ENCODE measurements around the gene DDC.

DDC gene

DNA sequence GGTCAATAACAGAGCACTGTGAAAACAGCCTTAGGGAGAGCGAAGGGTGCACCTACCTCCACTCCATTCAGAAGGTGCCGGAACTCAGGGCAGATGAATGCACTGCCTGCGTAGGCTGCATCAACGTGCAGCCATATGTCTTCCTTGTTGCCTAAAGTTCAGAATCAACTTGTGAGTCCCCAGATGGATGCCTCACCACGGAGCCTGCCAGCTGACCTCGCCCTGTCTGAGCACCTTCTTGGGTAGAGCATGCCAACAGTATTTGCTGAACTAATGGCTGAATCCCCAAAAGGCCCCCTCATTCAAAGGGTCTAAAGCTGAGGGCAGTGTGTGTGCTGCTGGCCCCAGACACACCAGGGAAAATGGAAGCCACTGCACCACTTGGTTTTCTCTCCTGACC lies 66.1 kb downstream of the DDC start:
- no peak for ATAC-seq (replicated peaks; ENCODE audit: extremely low read depth, poor library complexity, severe bottlenecking)
- no peak overlapping the region for H3K27ac Mint-ChIP-seq (ENCODE audit: low read depth)

DNA sequence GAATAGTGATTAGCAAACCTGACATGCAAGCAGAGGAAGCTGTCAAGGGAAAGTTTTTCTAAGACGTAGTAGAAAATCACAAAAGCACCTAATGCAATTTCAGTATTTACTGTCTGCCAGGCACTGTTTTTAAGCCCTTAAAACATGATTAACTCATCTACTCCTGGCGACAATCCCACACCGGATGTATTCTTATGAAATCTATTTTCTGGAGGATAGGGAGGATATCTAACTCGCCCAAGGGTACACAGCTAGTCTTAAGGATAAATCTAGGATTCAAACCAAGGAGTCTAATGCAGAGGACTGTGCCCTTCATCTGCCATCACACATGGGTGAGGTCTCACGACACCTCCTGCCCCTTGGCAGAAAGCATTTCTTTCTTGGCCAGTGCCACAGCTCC lies 67.2 kb downstream of the DDC start:
- Mint-ChIP-seq H3K4me3 (no peak overlapping the region), H3K4me1 (no peaks in the 10 kb centered on the region), H3K36me3 (ENCODE audit: insufficient read depth) (no peaks in the 10 kb centered on the region), H3K27me3 (peaks cover 66% of the 10 kb centered on the region), H3K9me3 (no peaks in the 10 kb centered on the region), H3K27ac (ENCODE audit: low read depth) (no peak overlapping the region)
- no peak for DNase-seq (ENCODE audit: low spot score in 2 of 2)
- ATAC-seq (replicated peaks; ENCODE audit: extremely low read depth, poor library complexity, severe bottlenecking), result no peak

More for the DNA sequence above, 66.1 kb downstream of the DDC start:
- peaks cover 55% of the 10 kb centered on the region for H3K27me3 Mint-ChIP-seq
- H3K36me3 Mint-ChIP-seq (ENCODE audit: insufficient read depth), result no peaks in the 10 kb centered on the region
- H3K9me3 Mint-ChIP-seq, result no peaks in the 10 kb centered on the region
- no peaks in the 10 kb centered on the region for H3K4me1 Mint-ChIP-seq
- DNase-seq (ENCODE audit: low spot score in 2 of 2), result no peak
- no peak overlapping the region for H3K4me3 Mint-ChIP-seq

DNA sequence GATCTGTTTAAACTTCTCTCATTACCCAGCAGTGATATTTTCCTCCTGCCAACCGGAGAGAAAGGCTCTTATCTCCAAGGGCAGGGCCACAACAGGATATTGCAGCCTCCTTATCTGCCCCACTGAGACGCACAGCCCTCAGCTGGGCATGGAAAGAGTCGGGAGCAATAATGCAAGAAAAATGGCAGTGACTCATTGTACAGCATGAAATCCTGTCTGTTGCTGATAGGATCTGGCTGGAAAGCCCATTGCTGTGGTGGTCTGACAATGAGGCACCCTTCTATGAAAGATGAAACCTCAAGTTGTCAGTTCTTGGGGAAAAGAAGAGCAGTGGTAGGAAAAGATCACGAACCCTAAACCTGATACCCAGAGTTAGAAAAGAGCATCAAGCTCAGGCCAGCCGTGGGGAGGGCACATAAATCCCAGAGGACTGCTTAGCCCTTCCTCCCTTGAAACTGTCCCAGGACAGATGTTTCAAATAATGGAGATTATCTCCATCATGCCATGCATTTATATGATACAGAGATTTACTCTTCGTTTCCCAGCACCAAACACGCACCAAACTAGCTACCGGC lies 68.0 kb downstream of the DDC start:
- ATAC-seq (replicated peaks; ENCODE audit: extremely low read depth, poor library complexity, severe bottlenecking) (no peak), DNase-seq (ENCODE audit: low spot score in 2 of 2) (no peak)
- Mint-ChIP-seq H3K36me3 (ENCODE audit: insufficient read depth) (no peaks in the 10 kb centered on the region), H3K27me3 (peaks cover 75% of the 10 kb centered on the region), H3K4me1 (no peaks in the 10 kb centered on the region), H3K9me3 (no peaks in the 10 kb centered on the region), H3K4me3 (no peak overlapping the region), H3K27ac (ENCODE audit: low read depth) (no peak overlapping the region)

DNA sequence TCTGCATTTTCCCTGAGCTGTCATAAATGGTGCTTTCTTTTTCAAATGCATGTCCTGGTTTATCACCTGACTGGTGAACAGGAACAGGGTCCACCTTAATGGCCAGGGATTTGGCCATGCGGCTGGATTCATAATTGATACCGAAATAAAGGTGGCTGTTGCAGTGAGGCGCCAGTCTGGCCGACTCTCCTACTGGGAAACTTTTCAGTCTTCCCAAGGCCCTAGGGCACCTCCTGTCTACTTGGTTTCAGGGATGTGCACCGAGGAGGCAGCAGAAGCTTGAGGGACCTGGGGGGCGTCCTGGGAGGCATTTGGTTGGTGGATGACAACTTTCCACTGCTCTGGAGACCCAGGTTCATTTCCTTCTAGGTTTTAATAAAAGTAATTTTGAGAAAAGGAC lies 68.6 kb downstream of the DDC start:
- H3K9me3 Mint-ChIP-seq, result no peaks in the 10 kb centered on the region
- H3K36me3 Mint-ChIP-seq (ENCODE audit: insufficient read depth), result no peaks in the 10 kb centered on the region
- peaks cover 80% of the 10 kb centered on the region for H3K27me3 Mint-ChIP-seq

DNA sequence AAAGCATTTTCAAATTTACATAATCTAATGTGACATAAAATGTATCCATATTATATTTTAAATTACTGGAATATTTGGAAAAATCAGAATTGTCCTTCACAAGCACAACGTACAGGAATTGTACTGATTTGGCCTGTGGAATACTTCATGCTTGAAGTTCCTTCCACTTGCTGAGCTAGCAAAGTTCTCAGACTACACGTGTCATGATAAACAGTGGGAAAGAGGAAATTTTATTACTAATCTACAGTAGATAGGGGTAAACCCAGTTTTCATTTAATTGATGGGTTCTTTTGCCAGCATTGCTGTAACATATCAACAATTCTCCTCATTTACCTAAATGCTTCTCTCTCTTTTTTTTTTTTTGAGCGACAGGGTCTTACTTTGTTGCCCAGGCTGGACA lies 69.5 kb downstream of the DDC start:
- Mint-ChIP-seq H3K27ac (ENCODE audit: low read depth) (no peak overlapping the region), H3K4me1 (no peaks in the 10 kb centered on the region), H3K9me3 (no peaks in the 10 kb centered on the region), H3K36me3 (ENCODE audit: insufficient read depth) (no peaks in the 10 kb centered on the region), H3K4me3 (no peak overlapping the region), H3K27me3 (peaks cover 80% of the 10 kb centered on the region)
- ATAC-seq (replicated peaks; ENCODE audit: extremely low read depth, poor library complexity, severe bottlenecking) (no peak), DNase-seq (ENCODE audit: low spot score in 2 of 2) (no peak)

More for the DNA sequence above, 68.6 kb downstream of the DDC start:
- H3K4me3 Mint-ChIP-seq, result no peak overlapping the region
- H3K4me1 Mint-ChIP-seq, result no peaks in the 10 kb centered on the region
- ATAC-seq (replicated peaks; ENCODE audit: extremely low read depth, poor library complexity, severe bottlenecking), result no peak
- H3K27ac Mint-ChIP-seq (ENCODE audit: low read depth), result no peak overlapping the region
- DNase-seq (ENCODE audit: low spot score in 2 of 2), result no peak

DNA sequence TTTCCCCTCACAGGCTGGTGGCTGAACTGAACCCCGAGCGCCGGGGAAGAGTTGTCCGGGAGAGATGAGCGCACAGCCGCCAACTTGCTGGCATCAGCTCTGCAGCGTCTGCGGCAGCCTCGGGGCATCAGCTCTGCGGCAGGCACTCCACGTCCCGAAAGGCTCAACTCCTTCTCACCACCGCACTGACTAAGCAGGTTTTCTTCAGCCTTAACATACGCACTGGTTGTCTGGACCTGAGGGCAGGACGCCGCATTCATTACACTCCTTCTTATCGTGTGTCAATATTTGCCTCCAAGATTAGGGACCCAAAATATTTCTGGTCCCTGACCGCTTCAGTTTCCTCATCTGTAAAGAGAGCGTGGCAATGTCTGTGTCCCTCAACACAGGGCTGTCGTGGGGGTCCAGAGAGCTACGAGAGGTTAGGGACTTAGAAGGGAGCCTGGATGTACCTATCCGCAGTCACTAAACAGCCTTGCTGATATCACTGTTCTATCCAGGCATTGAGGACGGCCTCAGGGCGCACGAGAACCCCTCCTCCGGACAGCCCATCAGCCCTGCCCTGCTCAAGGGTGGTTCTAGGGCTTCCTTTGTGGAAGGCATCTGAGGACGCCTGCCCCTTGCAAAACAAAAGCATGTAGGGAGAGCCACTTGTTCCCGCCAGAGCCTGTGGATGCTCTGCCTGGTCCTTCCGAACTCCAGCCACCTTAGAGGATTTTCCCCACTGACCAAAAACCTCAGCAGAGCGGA lies 72.3 kb downstream of the DDC start:
- no peak overlapping the region for H3K4me3 Mint-ChIP-seq
- H3K36me3 Mint-ChIP-seq (ENCODE audit: insufficient read depth), result no peaks in the 10 kb centered on the region
- no peaks in the 10 kb centered on the region for H3K9me3 Mint-ChIP-seq
- no peak overlapping the region for H3K27ac Mint-ChIP-seq (ENCODE audit: low read depth)
- H3K4me1 Mint-ChIP-seq, result no peaks in the 10 kb centered on the region
- no peak for ATAC-seq (replicated peaks; ENCODE audit: extremely low read depth, poor library complexity, severe bottlenecking)
- peaks cover 52% of the 10 kb centered on the region for H3K27me3 Mint-ChIP-seq
- no peak for DNase-seq (ENCODE audit: low spot score in 2 of 2)

DNA sequence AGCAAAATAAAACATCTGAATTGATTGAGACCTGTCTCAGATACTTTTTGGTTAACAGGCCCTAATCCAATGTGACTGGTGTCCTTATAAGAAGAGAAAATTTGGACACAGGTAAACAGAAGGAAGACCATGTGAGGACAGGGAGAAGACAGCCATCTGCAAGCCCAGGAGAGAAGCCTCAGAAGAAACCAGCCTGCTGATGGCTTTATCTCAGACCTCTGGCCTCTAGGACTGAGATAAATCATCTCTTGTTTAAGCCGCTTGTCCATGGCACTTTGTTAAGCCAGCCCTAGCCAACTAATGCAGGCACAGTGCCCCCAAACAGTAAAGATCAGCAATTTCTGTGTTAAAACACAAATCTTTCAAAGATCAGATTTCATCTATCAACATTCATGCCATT lies 73.3 kb downstream of the DDC start:
- Mint-ChIP-seq H3K4me3 (no peak overlapping the region), H3K36me3 (ENCODE audit: insufficient read depth) (no peaks in the 10 kb centered on the region), H3K27me3 (peaks cover 42% of the 10 kb centered on the region), H3K27ac (ENCODE audit: low read depth) (no peak overlapping the region), H3K9me3 (no peaks in the 10 kb centered on the region), H3K4me1 (no peaks in the 10 kb centered on the region)
- DNase-seq (ENCODE audit: low spot score in 2 of 2) (no peak), ATAC-seq (replicated peaks; ENCODE audit: extremely low read depth, poor library complexity, severe bottlenecking) (no peak)

DNA sequence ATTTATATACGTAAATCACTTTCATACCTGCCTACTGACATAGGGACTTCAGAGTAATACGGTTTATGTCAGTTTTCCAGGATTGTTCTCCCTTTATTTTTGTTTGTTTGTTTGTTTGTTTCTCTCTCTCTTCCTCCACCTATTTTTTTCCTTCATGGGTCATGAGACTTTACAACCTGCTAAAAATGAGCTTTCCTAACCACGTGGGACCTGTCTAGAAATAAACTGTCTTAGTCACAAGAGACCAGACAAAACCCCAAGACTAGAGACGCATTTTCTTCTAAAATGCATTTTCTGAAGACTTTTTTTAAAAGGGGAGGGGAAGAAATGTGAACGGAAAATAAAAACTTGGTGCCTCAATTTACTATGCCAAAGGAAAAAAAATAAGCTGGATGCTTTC lies 74.0 kb downstream of the DDC start:
- Mint-ChIP-seq H3K9me3 (no peaks in the 10 kb centered on the region), H3K36me3 (ENCODE audit: insufficient read depth) (no peaks in the 10 kb centered on the region), H3K4me1 (no peaks in the 10 kb centered on the region), H3K4me3 (no peak overlapping the region), H3K27me3 (peaks cover 34% of the 10 kb centered on the region), H3K27ac (ENCODE audit: low read depth) (no peak overlapping the region)
- ATAC-seq (replicated peaks; ENCODE audit: extremely low read depth, poor library complexity, severe bottlenecking) (no peak), DNase-seq (ENCODE audit: low spot score in 2 of 2) (no peak)

DNA sequence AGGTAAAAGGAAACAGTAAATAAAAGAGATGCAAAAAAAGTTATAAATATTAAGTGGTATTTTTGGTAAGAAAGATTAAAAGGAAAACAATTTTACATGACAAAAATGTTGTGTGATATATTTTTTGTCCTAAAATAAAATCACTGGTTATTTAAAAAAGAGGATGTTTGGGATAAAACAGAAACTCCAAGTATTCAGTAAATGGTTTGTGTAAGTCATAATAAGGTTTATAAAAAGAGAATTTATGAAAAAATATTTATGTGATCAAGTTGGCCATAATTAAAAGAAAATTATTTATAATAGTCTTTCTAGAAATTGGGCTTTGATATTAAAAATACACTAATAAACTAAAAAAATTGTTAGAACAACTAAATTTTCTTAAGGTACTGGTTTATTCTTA lies 76.8 kb downstream of the DDC start:
- peaks cover 43% of the 10 kb centered on the region for H3K27me3 Mint-ChIP-seq
- H3K4me3 Mint-ChIP-seq, result no peak overlapping the region
- H3K4me1 Mint-ChIP-seq, result no peaks in the 10 kb centered on the region
- DNase-seq (ENCODE audit: low spot score in 2 of 2) (no peak), ATAC-seq (replicated peaks; ENCODE audit: extremely low read depth, poor library complexity, severe bottlenecking) (no peak)
- H3K27ac Mint-ChIP-seq (ENCODE audit: low read depth), result no peak overlapping the region
- H3K9me3 Mint-ChIP-seq, result no peaks in the 10 kb centered on the region
- no peaks in the 10 kb centered on the region for H3K36me3 Mint-ChIP-seq (ENCODE audit: insufficient read depth)

DNA sequence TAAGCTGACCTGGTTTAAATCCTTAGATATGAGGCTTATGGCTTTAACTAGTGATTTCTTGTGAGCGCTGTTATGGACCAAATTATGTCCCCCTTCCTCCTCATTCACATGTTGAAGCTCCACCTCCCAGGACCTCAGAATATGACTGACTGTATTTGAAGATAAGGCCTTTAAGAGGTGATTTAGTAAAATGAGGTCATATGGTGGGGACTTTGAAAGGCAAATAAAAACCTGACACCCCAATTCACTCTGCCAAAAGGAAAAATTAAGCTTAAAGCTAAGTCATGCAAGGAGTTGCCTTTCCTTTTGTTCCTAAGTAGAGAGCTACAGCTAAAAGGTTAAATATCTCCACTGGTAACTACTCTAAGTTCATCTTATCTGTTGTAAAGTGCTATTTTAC lies 78.7 kb downstream of the DDC start:
- no peak for ATAC-seq (replicated peaks; ENCODE audit: extremely low read depth, poor library complexity, severe bottlenecking)
- H3K36me3 Mint-ChIP-seq (ENCODE audit: insufficient read depth), result no peaks in the 10 kb centered on the region
- no peak overlapping the region for H3K4me3 Mint-ChIP-seq

DNA sequence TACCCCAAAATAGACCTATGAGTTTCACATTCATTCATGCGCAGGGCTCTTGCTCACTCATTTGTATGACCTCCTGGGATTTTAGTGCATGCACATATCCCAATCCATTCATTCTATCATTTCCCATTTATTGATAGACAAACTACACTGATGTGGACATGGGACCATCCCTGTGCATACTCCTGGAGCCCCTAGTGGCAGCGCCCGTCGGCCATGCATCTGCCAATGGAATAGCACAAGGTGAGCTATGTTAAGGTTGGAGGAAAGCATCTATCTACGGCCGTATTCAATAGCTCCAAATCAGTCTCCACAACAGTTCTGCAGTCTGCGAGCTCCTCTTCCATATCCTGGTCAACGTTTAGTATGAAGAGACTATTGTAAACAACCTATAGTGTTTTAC lies 83.3 kb downstream of the DDC start:
- no peak for ATAC-seq (replicated peaks; ENCODE audit: extremely low read depth, poor library complexity, severe bottlenecking)
- Mint-ChIP-seq H3K4me1 (no peaks in the 10 kb centered on the region), H3K36me3 (ENCODE audit: insufficient read depth) (no peaks in the 10 kb centered on the region), H3K9me3 (no peaks in the 10 kb centered on the region), H3K27me3 (peaks cover 37% of the 10 kb centered on the region), H3K27ac (ENCODE audit: low read depth) (no peak overlapping the region), H3K4me3 (no peak overlapping the region)
- no peak for DNase-seq (ENCODE audit: low spot score in 2 of 2)

More for the DNA sequence above, 78.7 kb downstream of the DDC start:
- no peak for DNase-seq (ENCODE audit: low spot score in 2 of 2)
- H3K27ac Mint-ChIP-seq (ENCODE audit: low read depth), result no peak overlapping the region
- no peaks in the 10 kb centered on the region for H3K4me1 Mint-ChIP-seq
- H3K9me3 Mint-ChIP-seq, result no peaks in the 10 kb centered on the region
- H3K27me3 Mint-ChIP-seq, result peaks cover 25% of the 10 kb centered on the region

DNA sequence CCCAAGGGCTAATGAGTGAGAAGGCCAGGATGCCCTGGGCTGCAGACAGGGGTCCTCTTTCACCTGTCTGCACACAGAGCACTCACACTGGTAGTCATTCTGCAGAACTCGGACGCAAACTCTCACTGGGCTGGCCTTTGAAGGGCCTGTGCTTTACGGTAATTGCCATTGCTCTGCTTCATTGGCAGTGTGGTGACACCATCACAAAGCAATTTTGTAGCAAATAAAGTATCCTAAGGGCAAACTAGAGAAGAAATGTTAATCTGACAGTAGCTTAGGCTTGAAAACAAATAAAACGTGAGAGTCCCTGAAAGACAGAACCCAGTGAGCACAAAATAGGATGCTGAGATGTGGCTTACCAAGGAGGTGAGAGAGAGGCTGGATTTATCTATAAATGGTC lies 84.4 kb downstream of the DDC start:
- H3K4me1 Mint-ChIP-seq, result no peaks in the 10 kb centered on the region
- no peak for DNase-seq (ENCODE audit: low spot score in 2 of 2)
- H3K36me3 Mint-ChIP-seq (ENCODE audit: insufficient read depth), result no peaks in the 10 kb centered on the region
- H3K27me3 Mint-ChIP-seq, result peaks cover 43% of the 10 kb centered on the region
- no peak for ATAC-seq (replicated peaks; ENCODE audit: extremely low read depth, poor library complexity, severe bottlenecking)
- H3K9me3 Mint-ChIP-seq, result no peaks in the 10 kb centered on the region
- H3K4me3 Mint-ChIP-seq, result no peak overlapping the region
- H3K27ac Mint-ChIP-seq (ENCODE audit: low read depth), result no peak overlapping the region

DNA sequence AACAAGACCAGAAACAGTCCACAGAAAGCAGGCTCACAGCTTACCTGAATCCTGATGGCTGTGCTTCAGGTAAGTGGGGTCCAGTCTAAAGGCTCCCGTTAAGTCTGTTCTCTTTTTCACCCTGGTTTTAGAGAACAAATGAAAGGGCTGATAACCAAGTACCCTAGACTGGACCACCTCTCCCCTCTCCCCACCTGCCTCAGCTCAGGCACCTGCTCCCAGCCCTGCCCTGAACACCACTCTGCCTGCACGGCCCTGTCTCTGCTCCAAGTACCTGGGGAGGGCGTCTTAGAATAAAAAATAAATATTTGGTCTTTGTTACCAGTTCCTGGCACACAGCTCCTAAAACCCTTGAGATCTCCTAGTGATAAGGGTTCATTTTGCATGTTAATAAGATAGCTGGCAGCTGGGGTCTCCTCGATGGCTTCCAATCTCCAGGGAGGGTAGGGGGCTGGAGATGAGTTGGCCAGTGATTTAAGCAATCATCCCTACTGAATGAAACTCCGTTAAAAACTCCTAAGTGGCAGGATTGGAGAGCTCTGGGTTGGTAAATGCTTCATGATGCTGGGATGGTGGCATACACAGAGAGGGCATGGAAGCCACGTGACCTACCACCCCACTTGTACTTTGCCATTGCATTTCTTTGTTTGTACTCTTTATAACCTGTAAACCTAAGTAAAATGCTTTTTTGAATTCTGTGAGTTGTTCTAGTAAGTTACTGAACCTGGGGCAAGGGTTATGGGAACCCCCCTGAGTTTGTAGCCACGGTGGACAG lies 85.3 kb downstream of the DDC start:
- no peak for DNase-seq (ENCODE audit: low spot score in 2 of 2)
- Mint-ChIP-seq H3K4me3 (no peak overlapping the region), H3K27ac (ENCODE audit: low read depth) (no peak overlapping the region), H3K4me1 (no peaks in the 10 kb centered on the region), H3K9me3 (no peaks in the 10 kb centered on the region), H3K36me3 (ENCODE audit: insufficient read depth) (no peaks in the 10 kb centered on the region), H3K27me3 (peaks cover 40% of the 10 kb centered on the region)
- no peak for ATAC-seq (replicated peaks; ENCODE audit: extremely low read depth, poor library complexity, severe bottlenecking)
